Vagina (tissue), 2 donors: Measurements from ENCODE around the gene MOBP. TPM values are rescaled to one million over a fixed set of nuclear protein-coding genes. Genes with fewer than 3 reads are reported as not detected.

Experiments used
- DNase-seq, 2 donors: peaks; one replicate each; pipeline ENCODE4 v3.0.0-alpha.2; 2017; ENCODE audit errors: extremely low spot score in 2 of 2
- H3K27ac ChIP-seq: fragments of 200-600 bp; sonication (generic); one replicate; pipeline ENCODE4 v1.5.1; 2019
- H3K27me3 ChIP-seq: fragments of 200-600 bp; sonication (generic); one replicate; pipeline ENCODE4 v1.5.1; 2019
- H3K36me3 ChIP-seq, 2 donors: fragments of 200-600 bp; sonication (generic); one replicate each; pipeline ENCODE4 v1.5.1; 2017 to 2019
- H3K4me1 ChIP-seq: fragments of 200-600 bp; sonication (generic); one replicate; pipeline ENCODE4 v1.5.1; 2019
- H3K4me3 ChIP-seq, 2 donors: fragments of 200-600 bp; sonication (generic); 1 replicate in 1 of 2; 2 replicates in 1 of 2; pipeline ENCODE4 v1.5.1; 2016 to 2019
- H3K9me3 ChIP-seq: fragments of 200-600 bp; sonication (generic); one replicate; pipeline ENCODE4 v1.5.1; 2019
- POLR2A ChIP-seq, 2 donors: fragments of 450-650 bp; IDR thresholded peaks; one replicate each; pipeline ENCODE4 v1.6.1; 2017; ENCODE audit warnings: antibody characterized with exemption in 2 of 2, mild to moderate bottlenecking in 2 of 2, moderate library complexity in 2 of 2
- POLR2AphosphoS5 ChIP-seq, 2 donors: sonication (generic); formaldehyde crosslinking; IDR thresholded peaks; one replicate each; pipeline ENCODE4 v1.9.0; 2017; ENCODE audit warnings: antibody characterized with exemption in 2 of 2, mild to moderate bottlenecking in 2 of 2, low read depth in 1 of 2; ENCODE audit not compliant: insufficient read depth in 1 of 2
- intact Hi-C: fragments of 100-400 bp; cut with DNase I; formaldehyde crosslinking; loops from one replicate; pipeline ENCODE4 v1.15.1; 2023
- total RNA-seq: library from RNA; depleted of rRNA; stranded (reverse); fragments of >200 nt; gene quantifications from one replicate; pipeline ENCODE4 v1.2.3, GENCODE V29; 2016
- TF ChIP-seq, protein P1 (sequence below), 3 experiments: fragments of 450-650 bp in 2 of 3; fragments of 200-600 bp in 1 of 3; sonication (generic) in 1 of 3; IDR thresholded peaks; one replicate each; pipeline ENCODE4 v1.5.1; 2017 to 2019; ENCODE audit warnings: antibody characterized with exemption in 3 of 3, mild to moderate bottlenecking in 2 of 3, moderate library complexity in 2 of 3

Gene MOBP
- total RNA-seq, 1 donor from 2014 or later = not detected

DNA sequence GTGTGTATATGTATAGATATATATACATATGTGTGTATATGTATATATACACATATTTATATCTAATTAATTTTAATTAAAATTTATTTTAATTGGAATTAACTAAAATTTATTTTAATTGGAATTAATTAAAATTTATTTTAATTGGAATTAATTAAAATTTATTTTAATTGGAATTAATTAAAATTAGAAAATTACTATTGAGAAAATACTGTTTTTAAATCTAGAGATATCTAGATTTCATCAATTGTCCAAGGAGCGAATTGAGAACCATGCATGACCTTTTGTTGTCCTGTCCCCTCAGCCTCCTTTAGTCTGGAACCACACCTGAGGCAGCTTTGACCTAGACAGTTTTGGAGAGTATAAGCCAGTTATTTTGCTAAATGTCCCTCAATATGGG is 1.8 kb downstream of the MOBP start:
- no peaks in the 10 kb centered on the region for H3K36me3 ChIP-seq
- no peaks in the 10 kb centered on the region for H3K9me3 ChIP-seq
- TF ChIP-seq, protein P1, sequence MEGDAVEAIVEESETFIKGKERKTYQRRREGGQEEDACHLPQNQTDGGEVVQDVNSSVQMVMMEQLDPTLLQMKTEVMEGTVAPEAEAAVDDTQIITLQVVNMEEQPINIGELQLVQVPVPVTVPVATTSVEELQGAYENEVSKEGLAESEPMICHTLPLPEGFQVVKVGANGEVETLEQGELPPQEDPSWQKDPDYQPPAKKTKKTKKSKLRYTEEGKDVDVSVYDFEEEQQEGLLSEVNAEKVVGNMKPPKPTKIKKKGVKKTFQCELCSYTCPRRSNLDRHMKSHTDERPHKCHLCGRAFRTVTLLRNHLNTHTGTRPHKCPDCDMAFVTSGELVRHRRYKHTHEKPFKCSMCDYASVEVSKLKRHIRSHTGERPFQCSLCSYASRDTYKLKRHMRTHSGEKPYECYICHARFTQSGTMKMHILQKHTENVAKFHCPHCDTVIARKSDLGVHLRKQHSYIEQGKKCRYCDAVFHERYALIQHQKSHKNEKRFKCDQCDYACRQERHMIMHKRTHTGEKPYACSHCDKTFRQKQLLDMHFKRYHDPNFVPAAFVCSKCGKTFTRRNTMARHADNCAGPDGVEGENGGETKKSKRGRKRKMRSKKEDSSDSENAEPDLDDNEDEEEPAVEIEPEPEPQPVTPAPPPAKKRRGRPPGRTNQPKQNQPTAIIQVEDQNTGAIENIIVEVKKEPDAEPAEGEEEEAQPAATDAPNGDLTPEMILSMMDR (IDR thresholded peaks at IDR 0.05) = no peak
- no peak for TF ChIP-seq POLR2AphosphoS5 (IDR thresholded peaks at IDR 0.05; ENCODE audit: insufficient read depth in 1 of 2, low read depth in 1 of 2)
- TF ChIP-seq POLR2A (IDR thresholded peaks at IDR 0.05) = no peak
- no peak for DNase-seq
- intact Hi-C loops = no loop called here
- no peaks in the 10 kb centered on the region for H3K4me1 ChIP-seq
- H3K27ac ChIP-seq = no peak overlapping the region
- H3K27me3 ChIP-seq = no peaks in the 10 kb centered on the region
- no peak overlapping the region for H3K4me3 ChIP-seq

DNA sequence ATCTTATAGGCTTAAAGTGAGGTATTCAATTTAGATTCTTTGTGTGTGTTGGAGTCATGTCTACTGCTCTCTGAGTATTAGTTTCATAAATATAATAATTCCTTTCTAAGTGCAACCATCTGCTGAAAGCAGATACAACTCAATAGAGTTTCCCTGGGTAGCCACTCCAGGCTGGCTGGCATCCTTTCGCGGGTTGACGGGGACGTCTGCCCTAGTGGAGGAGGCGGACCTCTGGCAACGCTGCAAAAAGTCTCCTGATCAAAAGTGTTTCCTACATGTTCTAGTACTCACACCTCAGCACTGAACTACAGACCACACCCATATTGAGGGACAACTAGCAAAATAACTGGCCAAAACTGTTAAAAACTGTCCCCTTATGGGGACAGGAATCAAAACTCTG is 2.5 kb downstream of the MOBP start:
- TF ChIP-seq POLR2A (IDR thresholded peaks at IDR 0.05) (no peak), POLR2AphosphoS5 (IDR thresholded peaks at IDR 0.05; ENCODE audit: insufficient read depth in 1 of 2, low read depth in 1 of 2) (no peak)
- TF ChIP-seq, protein P1 (IDR thresholded peaks at IDR 0.05) = no peak
- no peak overlapping the region for H3K4me3 ChIP-seq
- H3K9me3 ChIP-seq = no peaks in the 10 kb centered on the region
- no peaks in the 10 kb centered on the region for H3K27me3 ChIP-seq
- intact Hi-C loops = no loop called here
- H3K36me3 ChIP-seq = no peaks in the 10 kb centered on the region
- no peak overlapping the region for H3K27ac ChIP-seq
- no peaks in the 10 kb centered on the region for H3K4me1 ChIP-seq
- no peak for DNase-seq

DNA sequence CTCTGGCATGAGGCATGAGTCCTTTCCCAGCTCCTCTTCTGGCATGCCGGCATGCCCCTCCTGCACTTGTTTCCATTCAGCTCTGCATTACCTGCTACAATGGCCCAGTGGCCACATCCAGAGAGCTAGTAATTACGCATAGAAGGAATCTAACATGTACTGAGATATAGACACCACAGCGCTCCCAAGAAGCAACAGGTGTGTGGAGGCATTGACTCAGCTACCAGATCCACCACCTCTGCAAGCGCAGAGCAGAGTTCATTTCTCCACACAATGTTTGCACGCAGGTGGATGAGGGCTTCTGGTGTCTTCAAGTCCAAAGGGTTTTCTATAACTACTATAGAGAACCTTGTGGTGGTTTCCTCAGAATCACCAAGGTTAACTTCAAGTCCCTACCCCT is 4.2 kb downstream of the MOBP start:
- Histone ChIP-seq H3K4me1 (no peaks in the 10 kb centered on the region), H3K27me3 (no peaks in the 10 kb centered on the region), H3K27ac (no peak overlapping the region), H3K36me3 (no peaks in the 10 kb centered on the region), H3K4me3 (no peak overlapping the region), H3K9me3 (no peaks in the 10 kb centered on the region)
- no peak for DNase-seq
- TF ChIP-seq POLR2A (IDR thresholded peaks at IDR 0.05) (no peak), POLR2AphosphoS5 (IDR thresholded peaks at IDR 0.05; ENCODE audit: insufficient read depth in 1 of 2, low read depth in 1 of 2) (no peak)
- TF ChIP-seq, protein P1 (IDR thresholded peaks at IDR 0.05) = no peak
- intact Hi-C loops = no loop called here

DNA sequence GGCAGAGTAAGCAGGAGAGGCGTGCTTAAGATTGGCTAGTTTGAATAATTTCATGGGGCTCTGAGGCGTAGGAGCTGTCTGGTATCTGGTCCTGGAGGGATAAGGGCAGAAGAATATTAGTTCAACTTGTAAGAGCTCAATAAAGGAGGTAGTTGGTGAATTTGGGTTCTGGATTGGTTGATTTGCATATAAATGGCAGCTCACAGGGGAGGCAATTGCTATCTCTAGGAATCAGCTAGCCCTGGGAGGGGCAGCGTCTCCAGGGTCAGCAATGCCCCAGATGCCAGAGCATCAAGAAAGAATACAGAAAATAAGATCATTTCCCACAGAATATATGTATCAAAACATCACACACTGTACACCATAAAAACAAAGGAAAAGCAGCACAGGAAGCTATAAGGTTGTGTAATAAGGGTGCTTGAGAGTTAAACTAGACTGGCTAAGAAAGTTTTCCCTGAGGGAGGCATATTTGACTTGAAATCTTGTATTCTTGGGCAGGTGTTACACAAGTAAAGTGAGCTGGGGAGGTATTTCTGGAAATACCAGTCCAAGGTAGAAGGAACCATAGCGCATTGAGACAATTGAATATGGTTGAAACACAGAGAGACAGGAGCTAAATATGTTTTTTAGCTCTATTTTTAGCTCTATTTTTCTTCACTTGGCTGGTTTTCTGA is 6.1 kb downstream of the MOBP start:
- Histone ChIP-seq H3K4me1 (no peaks in the 10 kb centered on the region), H3K9me3 (no peaks in the 10 kb centered on the region), H3K36me3 (no peaks in the 10 kb centered on the region), H3K27ac (no peak overlapping the region), H3K4me3 (no peak overlapping the region), H3K27me3 (no peaks in the 10 kb centered on the region)
- TF ChIP-seq POLR2AphosphoS5 (IDR thresholded peaks at IDR 0.05; ENCODE audit: insufficient read depth in 1 of 2, low read depth in 1 of 2) (no peak), POLR2A (IDR thresholded peaks at IDR 0.05) (no peak)
- TF ChIP-seq, protein P1 (IDR thresholded peaks at IDR 0.05) = no peak
- intact Hi-C loops = no loop called here
- no peak for DNase-seq

DNA sequence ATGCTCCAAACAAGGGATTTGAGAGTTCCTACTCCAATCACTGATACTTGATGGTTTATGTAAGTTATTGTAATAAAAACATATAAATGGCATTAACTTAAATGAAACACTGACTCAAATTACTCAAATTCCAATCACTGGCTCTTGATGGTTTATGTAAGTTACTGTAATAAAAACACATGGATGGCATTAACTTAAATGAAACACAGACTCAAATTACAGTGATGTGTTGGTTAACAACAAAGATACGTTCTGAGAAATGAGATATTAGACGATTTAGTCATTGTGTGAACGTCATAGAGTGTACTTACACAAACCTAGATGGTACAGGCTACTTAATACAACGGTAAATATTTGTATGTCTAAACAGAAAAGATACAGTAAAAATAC is 6.6 kb downstream of the MOBP start:
- Histone ChIP-seq H3K27ac (no peak overlapping the region), H3K4me1 (no peaks in the 10 kb centered on the region), H3K27me3 (no peaks in the 10 kb centered on the region), H3K9me3 (no peaks in the 10 kb centered on the region), H3K4me3 (no peak overlapping the region), H3K36me3 (no peaks in the 10 kb centered on the region)
- intact Hi-C loops = no loop called here
- DNase-seq = no peak
- TF ChIP-seq POLR2AphosphoS5 (IDR thresholded peaks at IDR 0.05; ENCODE audit: insufficient read depth in 1 of 2, low read depth in 1 of 2) (no peak), POLR2A (IDR thresholded peaks at IDR 0.05) (no peak)
- TF ChIP-seq, protein P1 (IDR thresholded peaks at IDR 0.05) = no peak
